Measurements from ENCODE around the gene SMOC1.

Gene SMOC1

GRCh38 chr14:69865701-69866365 is 13.4 kb upstream of the SMOC1 start:
- DNase-seq (ENCODE audit: low read depth): no peak

GRCh38 chr14:69868363-69868963 is 10.8 kb upstream of the SMOC1 start:
- DNase-seq (ENCODE audit: low read depth): no peak

DNA sequence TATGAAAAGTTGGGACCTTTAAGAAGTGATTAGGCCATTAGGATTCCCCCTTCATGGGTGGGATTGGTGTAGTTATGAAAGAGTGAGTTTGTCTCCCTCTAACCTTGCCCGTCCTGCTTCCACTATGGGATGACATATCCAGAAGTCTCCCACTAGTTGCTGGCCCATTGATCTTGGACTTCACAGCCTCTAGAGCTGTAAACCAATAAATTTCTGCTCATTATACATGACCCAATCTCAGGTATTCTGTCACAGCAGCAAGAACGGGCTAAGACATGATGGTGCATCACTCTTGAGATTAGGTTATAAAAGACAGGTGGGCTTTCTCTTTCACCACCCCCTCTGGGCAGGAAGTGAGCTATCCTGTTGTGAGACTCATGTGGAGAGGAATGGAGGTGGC is 8.6 kb upstream of the SMOC1 start:
- no peak for DNase-seq (ENCODE audit: low read depth)

DNA sequence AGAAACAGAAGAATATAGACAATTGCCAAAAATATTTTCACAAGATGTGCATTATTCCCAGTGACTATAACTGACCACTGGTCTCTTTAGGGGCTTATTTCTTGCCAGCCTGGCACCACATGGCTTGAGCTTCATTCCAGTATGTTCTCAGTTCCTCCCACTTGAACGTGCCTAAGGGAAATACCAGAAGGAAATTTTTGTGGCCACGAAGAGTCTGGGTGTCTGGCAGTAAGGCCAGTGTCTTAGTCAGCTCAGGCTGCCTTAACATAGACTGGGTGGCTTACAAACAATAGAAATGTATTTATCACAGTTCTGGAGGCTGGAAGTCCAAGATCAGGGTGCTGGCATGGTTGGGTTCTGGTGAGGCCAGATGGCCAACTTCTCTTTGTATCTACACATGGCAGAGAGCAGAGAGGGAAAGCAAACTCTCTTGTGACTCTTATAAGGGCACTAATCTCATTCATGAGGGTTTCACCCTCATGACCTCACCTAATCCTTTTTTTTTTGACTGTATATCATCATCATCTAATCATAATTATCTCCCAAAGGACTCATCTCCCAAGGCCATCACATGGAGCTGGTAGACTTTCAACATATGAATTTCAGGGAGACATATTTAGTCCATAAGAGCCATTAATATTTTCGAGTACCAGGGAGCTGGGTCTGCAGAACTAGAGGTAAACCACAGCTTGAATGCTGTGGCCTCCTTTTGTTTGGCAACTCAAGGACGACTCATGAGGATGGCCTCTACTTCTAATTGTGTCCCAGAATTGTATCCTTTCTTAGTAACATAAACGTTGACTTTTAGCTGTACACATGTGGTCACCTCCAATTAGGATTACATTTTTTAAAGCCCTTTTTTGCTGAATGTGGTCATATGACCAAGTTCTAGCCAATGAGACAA is 5.1 kb upstream of the SMOC1 start:
- peak; percentile 87 for DNase-seq (ENCODE audit: low read depth)

DNA sequence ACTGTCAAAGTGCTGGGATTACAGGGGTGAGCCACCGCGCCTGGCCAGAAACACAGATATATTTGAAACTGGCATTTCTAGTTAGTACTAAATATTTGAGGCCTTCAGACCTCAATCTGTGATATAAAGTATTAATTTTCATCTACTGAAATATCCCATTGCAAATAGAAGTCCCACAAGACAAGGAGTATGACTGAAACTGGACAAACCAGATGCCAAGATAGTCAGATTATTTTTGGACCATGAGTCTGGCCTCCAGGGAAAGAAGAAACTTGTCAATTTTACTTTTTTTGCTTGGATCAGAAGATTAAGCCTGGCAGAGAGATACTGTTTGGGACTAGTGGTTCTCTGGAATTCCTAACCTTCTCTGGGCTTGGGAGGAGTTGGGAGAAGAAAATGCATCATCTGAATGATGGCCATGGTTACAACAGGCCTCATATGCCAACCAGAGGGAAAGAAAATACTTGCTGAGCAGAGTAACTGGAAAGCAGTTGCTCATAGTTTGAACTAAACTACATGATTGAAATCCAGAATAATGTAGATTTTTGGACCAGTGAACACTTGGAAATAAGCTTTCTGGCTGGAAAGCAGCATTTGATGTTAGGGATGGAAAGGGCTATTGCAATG is 2.9 kb upstream of the SMOC1 start:
- DNase-seq (ENCODE audit: low read depth): no peak

- no peak for DNase-seq (ENCODE audit: low read depth)
These were observed 2.3 kb upstream of the SMOC1 start for GRCh38 chr14:69876848-69877306.

DNA sequence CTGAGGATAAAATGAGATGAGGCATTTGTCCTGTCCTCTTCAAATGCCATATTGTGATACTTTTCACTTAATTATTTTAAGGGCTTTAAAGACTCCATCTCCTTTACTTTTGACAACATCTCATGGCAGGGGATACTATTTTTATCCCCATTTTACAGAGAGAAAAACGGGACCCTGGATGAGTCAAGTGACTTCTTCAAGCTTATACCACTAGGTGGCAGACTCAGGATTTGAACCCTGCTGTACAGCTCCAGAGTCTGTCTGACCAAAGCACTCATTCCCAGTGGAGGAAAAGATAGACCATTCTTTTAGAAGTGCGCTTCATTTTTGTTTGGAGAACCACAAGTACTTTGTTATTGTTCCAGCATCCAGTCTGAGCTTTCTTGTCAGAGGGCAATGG is 1.7 kb upstream of the SMOC1 start:
- peak; percentile 70 for DNase-seq (ENCODE audit: low read depth)

- no peak for DNase-seq (ENCODE audit: low read depth)
These were observed 965 bp upstream of the SMOC1 start for GRCh38 chr14:69878251-69878650.

- peak; percentile 41 for DNase-seq (ENCODE audit: low read depth)
These were observed 850 bp downstream of the SMOC1 start for GRCh38 chr14:69880044-69880487.

DNA sequence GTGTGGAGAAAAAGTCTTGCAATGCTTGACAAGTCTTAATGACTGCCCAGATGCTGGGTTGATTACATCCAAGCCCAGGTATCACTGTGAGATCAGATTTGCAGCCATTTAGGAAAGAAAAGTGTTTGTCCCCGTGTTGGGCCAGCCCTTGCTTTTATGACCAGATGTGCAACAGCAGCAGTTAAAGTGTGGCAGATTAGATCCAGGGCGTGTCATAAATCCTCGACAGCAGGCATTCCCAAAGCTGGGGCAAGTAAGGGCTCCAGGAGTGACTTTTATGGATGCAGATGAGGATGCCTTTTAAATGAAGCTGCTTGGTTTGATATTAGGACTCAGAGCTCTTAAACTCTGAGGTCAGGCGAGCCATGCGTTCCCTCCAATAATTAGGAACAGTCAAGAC is 1.7 kb downstream of the SMOC1 start:
- no peak for DNase-seq (ENCODE audit: low read depth)

DNA sequence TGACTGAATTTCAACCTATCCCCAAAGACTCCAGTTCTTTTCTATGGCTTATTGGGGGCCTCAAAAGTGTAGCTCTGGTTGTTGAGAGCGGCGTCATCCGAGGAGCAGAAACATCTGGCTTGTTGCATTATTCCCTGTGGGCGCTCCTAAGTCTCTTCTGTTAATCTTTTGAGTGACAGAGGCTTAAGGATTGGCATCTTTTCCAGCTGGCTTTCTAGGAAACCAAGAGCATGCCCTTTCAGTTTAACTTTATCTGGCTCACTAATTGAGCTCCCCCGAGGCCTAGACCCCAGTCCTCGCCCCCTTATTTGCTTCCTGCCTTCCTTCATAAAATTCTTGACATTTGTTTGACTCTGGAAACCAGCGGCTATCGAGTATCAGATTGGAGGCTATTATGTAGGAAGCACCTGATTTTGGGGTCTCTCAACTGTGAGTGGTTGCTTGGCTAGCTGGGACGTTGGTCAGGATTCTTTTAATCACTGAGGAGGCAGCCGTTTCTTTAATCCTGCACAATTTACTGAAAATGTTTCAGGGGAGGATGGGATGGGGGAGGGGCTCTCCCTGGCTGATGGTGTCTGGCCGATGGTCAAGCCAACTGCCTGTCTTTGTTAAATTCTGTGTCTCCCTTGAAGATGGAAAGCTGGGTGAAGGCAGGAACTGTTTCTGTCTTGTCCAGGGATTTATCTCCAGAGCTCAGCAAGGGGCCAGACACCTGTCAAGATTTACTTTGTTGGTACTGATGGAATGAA is 3.1 kb downstream of the SMOC1 start:
- no peak for DNase-seq (ENCODE audit: low read depth)

GRCh38 chr14:69882915-69883314 is 3.7 kb downstream of the SMOC1 start:
- no peak for DNase-seq (ENCODE audit: low read depth)

DNA sequence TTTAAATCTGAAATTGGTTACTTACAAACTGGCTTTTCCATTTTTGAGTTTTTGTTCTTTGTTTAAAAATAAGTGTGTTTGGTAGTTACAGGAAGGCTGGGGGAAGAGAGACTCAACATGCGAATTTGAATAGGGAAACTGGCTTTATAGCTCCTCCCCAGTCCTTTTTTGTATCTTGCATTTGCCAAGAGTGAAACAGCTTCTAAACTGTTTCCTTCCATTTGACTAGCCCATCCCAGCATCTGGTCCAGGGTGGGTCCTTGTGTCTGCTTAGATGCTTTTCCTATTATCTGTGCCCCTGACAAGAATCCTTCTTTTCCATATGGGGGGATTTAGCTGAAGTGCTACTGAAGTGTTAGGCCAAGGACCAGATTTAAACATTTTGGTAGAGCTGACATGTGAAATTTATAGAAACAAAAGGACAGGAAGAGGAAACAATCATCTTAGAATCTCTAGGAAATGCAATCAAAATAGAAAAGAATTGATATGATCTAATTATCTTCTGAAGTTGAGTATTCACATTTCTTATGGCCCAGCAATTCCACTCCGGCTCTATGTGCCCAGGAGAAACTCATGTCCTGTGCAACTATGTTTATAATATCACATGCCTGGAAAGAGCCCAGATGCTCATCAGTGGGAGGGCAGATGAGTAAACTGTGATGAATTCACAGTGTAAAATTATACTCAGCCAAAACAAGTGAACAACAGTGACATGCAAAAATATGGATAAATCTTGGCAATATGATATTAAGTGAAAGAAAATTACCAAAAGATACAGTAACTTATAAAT is 7.4 kb downstream of the SMOC1 start:
- DNase-seq (ENCODE audit: low read depth): peak; percentile 91

DNA sequence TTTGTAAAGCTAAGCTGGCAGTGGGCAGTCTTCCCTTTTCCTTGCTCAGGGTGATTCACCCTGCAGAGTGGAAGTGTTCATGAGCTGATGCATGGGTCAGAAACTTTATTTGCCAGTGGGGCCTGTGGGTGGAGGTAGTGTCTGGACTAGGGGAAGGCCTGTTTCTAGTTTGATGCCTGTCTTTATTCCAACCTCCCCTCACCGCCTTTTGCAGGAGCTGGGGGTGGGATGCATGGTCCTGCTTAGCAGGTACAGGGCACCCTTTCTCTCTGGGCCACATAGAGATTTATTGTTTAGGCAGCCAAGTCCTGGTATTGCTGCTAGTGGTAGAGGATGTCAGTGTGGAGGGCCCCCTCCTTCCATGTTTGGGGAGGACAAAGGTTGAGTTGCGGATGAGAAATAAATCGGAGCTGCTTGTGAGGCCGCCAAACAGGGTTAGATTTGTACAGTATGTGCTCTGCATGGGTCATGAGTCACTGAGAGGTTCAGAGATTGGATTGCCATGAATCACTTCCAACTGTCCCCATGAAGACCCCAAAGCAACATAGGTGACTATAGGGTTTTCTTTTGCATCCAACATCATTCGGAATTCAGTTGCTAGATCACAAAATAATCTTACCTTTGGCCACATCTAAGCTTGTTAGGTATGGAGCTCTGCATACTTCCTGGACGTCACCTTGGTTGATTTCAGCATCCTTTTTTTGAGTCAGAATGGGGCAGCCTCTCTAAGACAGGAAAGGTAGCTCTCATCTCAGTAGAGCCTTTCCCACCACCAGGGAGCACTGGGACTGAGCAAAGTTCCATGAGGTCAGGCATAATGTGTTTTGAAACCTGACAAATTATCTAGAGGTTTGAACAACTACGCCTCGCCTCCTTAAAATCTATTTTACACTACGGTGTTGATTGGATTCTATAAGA is 8.8 kb downstream of the SMOC1 start:
- DNase-seq (ENCODE audit: low read depth): peak; percentile 79

DNA sequence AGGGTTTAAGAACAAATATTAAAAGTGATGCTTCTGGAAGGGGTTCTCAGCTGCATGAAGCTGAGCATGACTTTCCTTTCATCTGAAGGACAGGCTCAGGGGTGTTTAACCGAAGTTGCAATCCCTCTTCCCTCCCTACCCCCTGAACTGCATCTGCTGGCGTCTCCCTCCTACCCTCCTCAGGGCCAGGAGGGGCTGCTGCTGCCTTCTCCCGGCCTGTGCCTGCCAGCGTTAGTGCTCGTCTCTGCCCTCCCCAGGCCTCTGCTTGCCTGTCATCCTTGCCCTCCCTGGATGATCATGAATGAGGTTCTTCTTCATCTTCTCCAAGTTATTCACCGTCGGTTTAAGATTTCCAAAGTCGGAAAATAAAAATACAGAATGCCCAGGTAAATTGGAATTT is 12.2 kb downstream of the SMOC1 start:
- no peak for DNase-seq (ENCODE audit: low read depth)

GRCh38 chr14:69895109-69895508 is 15.9 kb downstream of the SMOC1 start:
- no peak for DNase-seq (ENCODE audit: low read depth)

DNA sequence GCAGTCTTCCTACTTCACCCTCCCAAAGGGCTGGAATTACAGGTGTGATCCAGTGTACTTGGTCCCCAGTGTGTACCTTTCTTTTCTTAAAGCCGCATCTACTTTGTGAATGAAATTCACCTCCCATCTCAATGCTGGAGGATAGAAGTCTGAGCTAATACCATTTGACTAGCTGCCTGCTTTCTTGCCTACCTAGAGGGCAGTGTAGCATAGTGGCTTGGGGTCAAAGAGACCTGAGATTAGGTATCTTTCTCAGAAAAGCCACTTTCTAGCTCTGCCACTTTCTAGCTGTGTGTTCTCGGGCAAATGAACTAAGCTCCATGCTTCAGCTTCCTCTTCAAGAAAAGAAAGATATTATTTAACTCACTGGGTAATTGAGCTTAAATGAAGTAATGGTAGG is 16.9 kb downstream of the SMOC1 start:
- no peak for DNase-seq (ENCODE audit: low read depth)

GRCh38 chr14:69896972-69897371 is 17.8 kb downstream of the SMOC1 start:
- DNase-seq (ENCODE audit: low read depth): no peak

GRCh38 chr14:69900603-69901002 is 21.4 kb downstream of the SMOC1 start:
- DNase-seq (ENCODE audit: low read depth): no peak

All from iris pigment epithelial cell (primary cell).